ENCODE results near the gene SMARCD3.
A peak's percentile ranks its signal among the peaks of the same experiment; 100 is the strongest.

SMARCD3 gene

GRCh38 chr7:151239837-151240459 lies 8.5 kb downstream of the SMARCD3 start:
- FAIRE-seq (no peak), DNase-seq (ENCODE audit: insufficient read length, low spot score) (no peak)

- DNase-seq (ENCODE audit: insufficient read length, low spot score) (no peak), FAIRE-seq (no peak)
Measured at GRCh38 chr7:151238924-151239836, 9.3 kb downstream of the SMARCD3 start.

- no peak for FAIRE-seq
Measured at GRCh38 chr7:151238190-151238810, 10.2 kb downstream of the SMARCD3 start.

GRCh38 chr7:151237244-151238189 lies 11.0 kb downstream of the SMARCD3 start:
- DNase-seq (ENCODE audit: insufficient read length, low spot score) = no peak
- FAIRE-seq = no peak

More at GRCh38 chr7:151238190-151238810, 10.2 kb downstream of the SMARCD3 start:
- no peak for DNase-seq (ENCODE audit: insufficient read length, low spot score)

- FAIRE-seq (no peak), DNase-seq (ENCODE audit: insufficient read length, low spot score) (no peak)
Measured at GRCh38 chr7:151236406-151236805, 12.1 kb downstream of the SMARCD3 start.

GRCh38 chr7:151235091-151235787 lies 13.3 kb downstream of the SMARCD3 start:
- DNase-seq (ENCODE audit: insufficient read length, low spot score) (no peak), FAIRE-seq (no peak)

GRCh38 chr7:151233804-151234203 lies 14.7 kb downstream of the SMARCD3 start:
- FAIRE-seq (no peak), DNase-seq (ENCODE audit: insufficient read length, low spot score) (no peak)

- DNase-seq (ENCODE audit: insufficient read length, low spot score) (no peak), FAIRE-seq (no peak)
Measured at GRCh38 chr7:151232917-151233701, 15.4 kb downstream of the SMARCD3 start.

GRCh38 chr7:151232091-151232916 lies 16.2 kb downstream of the SMARCD3 start, which contains the start of gene CHPF2:
Gene CHPF2, plus strand, starts transcription at chr7:151232483. Its CDS starts 1,529 bp downstream, at chr7:151234012.
- DNase-seq (ENCODE audit: insufficient read length, low spot score) (peak; percentile 96), FAIRE-seq (peak; percentile 68)

GRCh38 chr7:151231080-151231479 lies 17.4 kb downstream of the SMARCD3 start:
- no peak for DNase-seq (ENCODE audit: insufficient read length, low spot score)
- FAIRE-seq = no peak

GRCh38 chr7:151229249-151229648 lies 19.2 kb downstream of the SMARCD3 start:
- no peak for FAIRE-seq

GRCh38 chr7:151228024-151228866 lies 20.2 kb downstream of the SMARCD3 start:
- FAIRE-seq = no peak
- no peak for DNase-seq (ENCODE audit: insufficient read length, low spot score)

More at GRCh38 chr7:151229249-151229648, 19.2 kb downstream of the SMARCD3 start:
- no peak for DNase-seq (ENCODE audit: insufficient read length, low spot score)

GRCh38 chr7:151226875-151227782 lies 21.4 kb downstream of the SMARCD3 start, which contains the start of gene ABCF2:
Gene ABCF2, minus strand, starts transcription at chr7:151227205. Its CDS starts 747 bp downstream, at chr7:151226458.
- FAIRE-seq (peak; percentile 92), DNase-seq (ENCODE audit: insufficient read length, low spot score) (peak; percentile 95)

GRCh38 chr7:151226560-151226874 lies 22.0 kb downstream of the SMARCD3 start:
- DNase-seq (ENCODE audit: insufficient read length, low spot score) (no peak), FAIRE-seq (no peak)

GRCh38 chr7:151225948-151226510 lies 22.5 kb downstream of the SMARCD3 start:
- no peak for DNase-seq (ENCODE audit: insufficient read length, low spot score)
- no peak for FAIRE-seq

- DNase-seq (ENCODE audit: insufficient read length, low spot score) = no peak
- FAIRE-seq = no peak
Measured at GRCh38 chr7:151223728-151224127, 24.8 kb downstream of the SMARCD3 start.
